K562 (cell line): ENCODE results near the gene PPP1R15B. TPM values are rescaled to one million over a fixed set of nuclear protein-coding genes. Genes with fewer than 3 reads are reported as not detected.

ENCODE experiments used
- ATAC-seq: fragments of 200-7000 bp; cut with Tn5 transposase; 3 replicates; pipeline ENCODE4 v1.9.1; 2020; ENCODE audit warnings: moderate library complexity
- BruUV-seq: library from RNA; stranded (reverse); fragments of 400-500 nt; replicated peaks from 2 replicates; lab custom pipeline; 2021; lab: Mats Ljungman, UMichigan
- CTCF ChIA-PET: fragments of 300-600 bp; formaldehyde crosslinking; extraction: SDS; loops from one replicate; lab custom pipeline; 2021; ENCODE audit warnings: low intra/inter-chr PET ratio; lab: Yijun Ruan, JAX
- POLR2A ChIA-PET: fragments of 300-600, 350-650 bp; sonication (Branson Sonifier 250); formaldehyde crosslinking; extraction: SDS; loops from one replicate; lab custom pipeline; 2021; ENCODE audit warnings: antibody characterized with exemption, inconsistent platforms; lab: Yijun Ruan, JAX
- DNase-seq, 4 experiments: peaks; one replicate each; pipeline versions ENCODE4 v3.0.0 to v3.0.0-alpha.2; 2011 to 2018; ENCODE audit warnings: low spot score in 3 of 4, mixed read lengths in 3 of 4; ENCODE audit errors: extremely low read depth in 1 of 4
- FAIRE-seq: peaks from 2 replicates; lab custom pipeline; 2011; peaks lifted over from hg19 to GRCh38; lab: Jason Lieb, UNC
- H2AFZ ChIP-seq: 2 replicates; pipeline ENCODE4 v1.6.0; 2011; ENCODE audit warnings: low read depth, low read length, control low read depth, inconsistent platforms
- H3K27ac ChIP-seq: fragments of 200-600 bp; 3 replicates; pipeline ENCODE4 v1.8.0; 2011; ENCODE audit warnings: low read depth, mild to moderate bottlenecking, control low read depth, inconsistent platforms, low read length, moderate library complexity, mixed read lengths; ENCODE audit errors: extremely low read depth
- H3K27me3 ChIP-seq, 2 experiments: fragments of 300-600 bp in 1 of 2; 2 replicates in 1 of 2; 3 replicates in 1 of 2; pipeline versions ENCODE4 v1.6.0 to v1.8.0; 2011; ENCODE audit warnings: inconsistent platforms in 2 of 2, low read length in 2 of 2, mild to moderate bottlenecking in 1 of 2, mixed read lengths in 1 of 2, moderate library complexity in 1 of 2; ENCODE audit not compliant: control insufficient read depth in 2 of 2, insufficient read depth in 2 of 2
- H3K36me3 ChIP-seq: fragments of 300-600 bp; 3 replicates; pipeline ENCODE4 v1.8.0; 2011; ENCODE audit warnings: mild to moderate bottlenecking, low read length, inconsistent platforms; ENCODE audit not compliant: control insufficient read depth, insufficient read depth
- H3K4me1 ChIP-seq, 2 experiments: fragments of 200-600 bp in 1 of 2; replicated peaks in 1 of 2; 2 replicates in 1 of 2; 3 replicates in 1 of 2; pipeline versions ENCODE4 v1.5.1 to v1.8.0; 2011; ENCODE audit warnings: inconsistent platforms in 2 of 2, low read length in 2 of 2, mild to moderate bottlenecking in 1 of 2, mixed read lengths in 1 of 2, moderate library complexity in 1 of 2; ENCODE audit not compliant: control insufficient read depth in 2 of 2, insufficient read depth in 2 of 2
- H3K4me2 ChIP-seq: 2 replicates; pipeline ENCODE4 v1.6.1; 2011; ENCODE audit warnings: low read length, control low read depth, inconsistent platforms, mixed read lengths; ENCODE audit not compliant: insufficient read depth
- H3K4me3 ChIP-seq: fragments of 200-600 bp; sonication (generic), shearing (Covaris generic); 2 replicates; pipeline ENCODE4 v1.5.1; 2016; ENCODE audit warnings: control low read depth, inconsistent platforms
- H3K79me2 ChIP-seq: fragments of 200-600 bp; 3 replicates; pipeline ENCODE4 v1.8.0; 2011; ENCODE audit warnings: low read length, inconsistent platforms; ENCODE audit not compliant: control insufficient read depth, insufficient read depth
- H3K9ac ChIP-seq, 2 experiments: 2 replicates each; pipeline versions ENCODE4 v1.6.0 to v1.6.1; 2011; ENCODE audit warnings: low read depth in 2 of 2, low read length in 2 of 2, control low read depth in 1 of 2, inconsistent platforms in 1 of 2, mild to moderate bottlenecking in 1 of 2, mixed read lengths in 1 of 2; ENCODE audit not compliant: insufficient read depth in 1 of 2
- H3K9me1 ChIP-seq: one replicate; pipeline ENCODE4 v1.6.0; 2011; ENCODE audit warnings: inconsistent platforms, mild to moderate bottlenecking, low read length, moderate library complexity; ENCODE audit not compliant: control insufficient read depth, insufficient read depth
- H3K9me3 ChIP-seq: replicated peaks from 2 replicates; pipeline ENCODE4 v1.5.1; 2011; ENCODE audit warnings: low read depth, low read length, inconsistent platforms; ENCODE audit not compliant: control insufficient read depth, insufficient read depth
- H4K20me1 ChIP-seq: replicated peaks from 2 replicates; pipeline ENCODE4 v1.6.1; 2011; ENCODE audit warnings: low read length, inconsistent platforms, mixed read lengths; ENCODE audit not compliant: control insufficient read depth, insufficient read depth
- CHD2 ChIP-seq: IDR thresholded peaks from 2 replicates; pipeline ENCODE4 v1.6.1; 2011; ENCODE audit warnings: low read depth, low read length
- DNMT1 ChIP-seq: fragments of 450-650 bp; IDR thresholded peaks from 2 replicates; pipeline ENCODE4 v1.6.1; 2016; ENCODE audit warnings: antibody characterized with exemption, mild to moderate bottlenecking
- EP300 ChIP-seq: IDR thresholded peaks from 2 replicates; pipeline ENCODE4 v1.6.1; 2012; ENCODE audit warnings: low read length, improper control_type of control experiment
- ETV6 ChIP-seq, 3 experiments: fragments of 150-350 bp in 1 of 3; sonication (generic) in 1 of 3; formaldehyde crosslinking in 1 of 3; IDR thresholded peaks; 2 replicates each; pipeline versions ENCODE4 v1.6.1 to v1.8.0; 2014 to 2022; ENCODE audit warnings: borderline replicate concordance in 2 of 3, low read depth in 2 of 3, antibody characterized with exemption in 1 of 3, low read length in 1 of 3, mild to moderate bottlenecking in 1 of 3, missing genetic modification reagents in 1 of 3
- EWSR1 ChIP-seq: fragments of 450-650 bp; IDR thresholded peaks from 2 replicates; pipeline ENCODE4 v1.6.1; 2018; ENCODE audit warnings: borderline replicate concordance, mild to moderate bottlenecking, low read depth, moderate library complexity; ENCODE audit not compliant: partially characterized antibody
- GATAD2B ChIP-seq: fragments of 450-650 bp; IDR thresholded peaks from 2 replicates; pipeline ENCODE4 v1.6.1; 2017; ENCODE audit warnings: mild to moderate bottlenecking, borderline replicate concordance
- PTTG1 ChIP-seq: fragments of 450-650 bp; IDR thresholded peaks from 2 replicates; pipeline ENCODE4 v1.6.1; 2016; ENCODE audit warnings: low read depth, mild to moderate bottlenecking, missing genetic modification characterization, missing compliant biosample characterization
- ZBTB8A ChIP-seq: fragments of 450-650 bp; IDR thresholded peaks from 2 replicates; pipeline ENCODE4 v1.6.1; 2018; ENCODE audit warnings: mild to moderate bottlenecking, moderate library complexity; ENCODE audit not compliant: partially characterized antibody
- WGBS: fragments of 100-300 bp; shearing (Covaris generic); methylation state at CpG from one replicate; pipeline ENCODE4 v1.1.6; 2016; ENCODE audit warnings: low coverage, mixed read lengths; ENCODE audit not compliant: insufficient coverage; ENCODE audit errors: missing lambda C conversion rate; 5-methylcytosine and 5-hydroxymethylcytosine counted together
- in situ Hi-C: fragments of 300-500 bp; cut with MboI; formaldehyde crosslinking; loops from 4 replicates; pipeline ENCODE4 v1.15.0; 2018; ENCODE audit warnings: inconsistent platforms, mixed read lengths
- intact Hi-C: fragments of 100-400 bp; cut with micrococcal nuclease; formaldehyde crosslinking; loops from 2 replicates; pipeline ENCODE4 v1.14.2; 2022
- polyA plus RNA-seq, 8 experiments: library from polyadenylated mRNA; depleted of rRNA in 4 of 8; stranded (reverse) in 5 of 8; unstranded in 3 of 8; fragments of >200 nt; fragmentation: Nextera tagmentation in 2 of 8; fragmentation: Illumina TruSeq in 1 of 8; extraction: Ambion mirVana in 2 of 8; extraction: Trizol in 1 of 8; gene quantifications; 2 replicates each; pipeline versions ENCODE4 v1.2.1 to v1.2.3, GENCODE V29; 2011 to 2014; ENCODE audit warnings: inconsistent platforms in 1 of 8, missing spikeins in 1 of 8
- total RNA-seq, 7 experiments: library from RNA; depleted of rRNA in 6 of 7; stranded (reverse); fragments of >200 nt in 6 of 7; fragmentation: Illumina TruSeq in 2 of 7; extraction: Trizol in 2 of 7; gene quantifications; 2 replicates each; pipeline versions ENCODE4 v1.2.1 to v1.2.3, GENCODE V29; 2011 to 2021; ENCODE audit warnings: low replicate concordance in 1 of 7
- TF ChIP-seq, protein P1 (sequence below), 3 experiments: IDR thresholded peaks in 2 of 3; conservative IDR thresholded peaks in 1 of 3; 2 replicates each; pipeline ENCODE4 v1.5.1; 2011 to 2012; ENCODE audit warnings: low read length in 3 of 3, mild to moderate bottlenecking in 3 of 3, control low read depth in 2 of 3, improper control_type of control experiment in 1 of 3, inconsistent platforms in 1 of 3, low read depth in 1 of 3, mixed read lengths in 1 of 3, moderate library complexity in 1 of 3; ENCODE audit not compliant: insufficient read depth in 2 of 3
- TF ChIP-seq, protein P2 (sequence below), 2 experiments: fragments of 450-650 bp in 1 of 2; sonication (generic) in 1 of 2; formaldehyde crosslinking in 1 of 2; IDR thresholded peaks; 2 replicates each; pipeline versions ENCODE4 v1.7.1 to v1.9.0; 2016 to 2022; ENCODE audit warnings: inconsistent platforms in 1 of 2, mild to moderate bottlenecking in 1 of 2, missing genetic modification reagents in 1 of 2

PPP1R15B gene
- total and polyA plus RNA-seq, 9 of the 15 experiments (the other 6 are each of a cell fraction or from before 2014, with no cell fraction given) = 17.0 to 48.1 (median 30.8) TPM

DNA sequence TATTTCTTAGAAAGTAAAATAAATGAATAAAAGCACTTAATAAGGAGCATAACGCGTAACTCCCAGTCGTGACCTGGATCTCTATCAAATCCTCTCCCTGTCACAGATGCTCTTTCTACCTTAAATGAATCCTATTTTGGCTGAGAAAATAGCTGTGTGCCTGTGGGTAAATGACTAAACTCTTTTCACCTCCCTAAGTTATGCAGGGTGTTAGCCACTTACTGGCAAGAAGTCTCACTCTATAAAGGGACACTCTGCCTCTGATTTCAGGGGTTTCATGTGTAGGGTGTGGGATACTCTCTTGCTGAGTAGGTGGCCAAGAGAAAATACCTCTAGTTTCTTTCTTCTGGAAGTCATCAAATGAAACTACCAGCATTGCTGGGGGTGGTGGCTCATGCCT is 24.3 kb upstream of the PPP1R15B start:
- Histone ChIP-seq H3K79me2 (no peaks in the 10 kb centered on the region), H3K36me3 (no peaks in the 10 kb centered on the region), H3K9ac (no peak overlapping the region), H4K20me1 (peaks cover 7% of the 10 kb centered on the region; the same call in 1 of the 2 replicates), H3K27me3 (peaks cover 37 to 55% of the 10 kb centered on the region in 2 experiments), H3K4me2 (no peak overlapping the region), H3K9me3 (no peaks in the 10 kb centered on the region), H3K4me1 (no peaks in the 10 kb centered on the region; a peak in 3 of 5 replicates), H2AFZ (no peak overlapping the region), H3K9me1 (no peaks in the 10 kb centered on the region), H3K27ac (no peak overlapping the region), H3K4me3 (no peak overlapping the region)
- BruUV-seq = no TSS peak
- ATAC-seq (no peak), FAIRE-seq (no peak), DNase-seq (no peak)
- CTCF ChIA-PET = interaction anchor here (0.5 kb wide), 1 partner anchor 571 kb away, joined by 3 read pairs; no protein-coding TSS in a partner anchor
- WGBS = 50% methylated on average over 3 of the region's 3 CpGs
- POLR2A ChIA-PET = interaction anchor here (0.6 to 0.8 kb wide), 3 partner anchors 10 to 28 kb away, joined by 3 to 5 read pairs (median 3); no protein-coding TSS in a partner anchor
- in situ Hi-C loops (loop anchor here (10.0 kb wide), 1 partner anchor 369 kb away; no protein-coding TSS in a partner anchor), intact Hi-C loops (no loop called here)
- TF ChIP-seq DNMT1 (no peak), PTTG1 (tag) (no peak), ETV6 (IDR thresholded peaks at IDR 0.05; ENCODE audit: borderline replicate concordance in 1 of 2, low read depth in 2 of 2, low read length in 1 of 2) (no peak), ETV6 (CRISPR knock-in tag; IDR thresholded peaks at IDR 0.05; ENCODE audit: borderline replicate concordance) (no peak), EP300 (no peak), GATAD2B (no peak), ZBTB8A (no peak), CHD2 (no peak), EWSR1 (no peak)
- TF ChIP-seq, protein P1, sequence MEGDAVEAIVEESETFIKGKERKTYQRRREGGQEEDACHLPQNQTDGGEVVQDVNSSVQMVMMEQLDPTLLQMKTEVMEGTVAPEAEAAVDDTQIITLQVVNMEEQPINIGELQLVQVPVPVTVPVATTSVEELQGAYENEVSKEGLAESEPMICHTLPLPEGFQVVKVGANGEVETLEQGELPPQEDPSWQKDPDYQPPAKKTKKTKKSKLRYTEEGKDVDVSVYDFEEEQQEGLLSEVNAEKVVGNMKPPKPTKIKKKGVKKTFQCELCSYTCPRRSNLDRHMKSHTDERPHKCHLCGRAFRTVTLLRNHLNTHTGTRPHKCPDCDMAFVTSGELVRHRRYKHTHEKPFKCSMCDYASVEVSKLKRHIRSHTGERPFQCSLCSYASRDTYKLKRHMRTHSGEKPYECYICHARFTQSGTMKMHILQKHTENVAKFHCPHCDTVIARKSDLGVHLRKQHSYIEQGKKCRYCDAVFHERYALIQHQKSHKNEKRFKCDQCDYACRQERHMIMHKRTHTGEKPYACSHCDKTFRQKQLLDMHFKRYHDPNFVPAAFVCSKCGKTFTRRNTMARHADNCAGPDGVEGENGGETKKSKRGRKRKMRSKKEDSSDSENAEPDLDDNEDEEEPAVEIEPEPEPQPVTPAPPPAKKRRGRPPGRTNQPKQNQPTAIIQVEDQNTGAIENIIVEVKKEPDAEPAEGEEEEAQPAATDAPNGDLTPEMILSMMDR (IDR thresholded peaks at IDR 0.05 in 2 of 3, conservative IDR thresholded peaks at IDR 0.05 in 1 of 3; ENCODE audit: insufficient read depth in 2 of 3, low read depth in 1 of 3, low read length in 3 of 3) = no peak
- TF ChIP-seq, protein P2, sequence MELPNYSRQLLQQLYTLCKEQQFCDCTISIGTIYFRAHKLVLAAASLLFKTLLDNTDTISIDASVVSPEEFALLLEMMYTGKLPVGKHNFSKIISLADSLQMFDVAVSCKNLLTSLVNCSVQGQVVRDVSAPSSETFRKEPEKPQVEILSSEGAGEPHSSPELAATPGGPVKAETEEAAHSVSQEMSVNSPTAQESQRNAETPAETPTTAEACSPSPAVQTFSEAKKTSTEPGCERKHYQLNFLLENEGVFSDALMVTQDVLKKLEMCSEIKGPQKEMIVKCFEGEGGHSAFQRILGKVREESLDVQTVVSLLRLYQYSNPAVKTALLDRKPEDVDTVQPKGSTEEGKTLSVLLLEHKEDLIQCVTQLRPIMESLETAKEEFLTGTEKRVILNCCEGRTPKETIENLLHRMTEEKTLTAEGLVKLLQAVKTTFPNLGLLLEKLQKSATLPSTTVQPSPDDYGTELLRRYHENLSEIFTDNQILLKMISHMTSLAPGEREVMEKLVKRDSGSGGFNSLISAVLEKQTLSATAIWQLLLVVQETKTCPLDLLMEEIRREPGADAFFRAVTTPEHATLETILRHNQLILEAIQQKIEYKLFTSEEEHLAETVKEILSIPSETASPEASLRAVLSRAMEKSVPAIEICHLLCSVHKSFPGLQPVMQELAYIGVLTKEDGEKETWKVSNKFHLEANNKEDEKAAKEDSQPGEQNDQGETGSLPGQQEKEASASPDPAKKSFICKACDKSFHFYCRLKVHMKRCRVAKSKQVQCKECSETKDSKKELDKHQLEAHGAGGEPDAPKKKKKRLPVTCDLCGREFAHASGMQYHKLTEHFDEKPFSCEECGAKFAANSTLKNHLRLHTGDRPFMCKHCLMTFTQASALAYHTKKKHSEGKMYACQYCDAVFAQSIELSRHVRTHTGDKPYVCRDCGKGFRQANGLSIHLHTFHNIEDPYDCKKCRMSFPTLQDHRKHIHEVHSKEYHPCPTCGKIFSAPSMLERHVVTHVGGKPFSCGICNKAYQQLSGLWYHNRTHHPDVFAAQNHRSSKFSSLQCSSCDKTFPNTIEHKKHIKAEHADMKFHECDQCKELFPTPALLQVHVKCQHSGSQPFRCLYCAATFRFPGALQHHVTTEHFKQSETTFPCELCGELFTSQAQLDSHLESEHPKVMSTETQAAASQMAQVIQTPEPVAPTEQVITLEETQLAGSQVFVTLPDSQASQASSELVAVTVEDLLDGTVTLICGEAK (IDR thresholded peaks at IDR 0.05) = no peak
- TF ChIP-seq, protein P2 (CRISPR knock-in tag; IDR thresholded peaks at IDR 0.05) = no peak
